ENCODE measurements around the gene OVCH1.

Gene OVCH1

DNA sequence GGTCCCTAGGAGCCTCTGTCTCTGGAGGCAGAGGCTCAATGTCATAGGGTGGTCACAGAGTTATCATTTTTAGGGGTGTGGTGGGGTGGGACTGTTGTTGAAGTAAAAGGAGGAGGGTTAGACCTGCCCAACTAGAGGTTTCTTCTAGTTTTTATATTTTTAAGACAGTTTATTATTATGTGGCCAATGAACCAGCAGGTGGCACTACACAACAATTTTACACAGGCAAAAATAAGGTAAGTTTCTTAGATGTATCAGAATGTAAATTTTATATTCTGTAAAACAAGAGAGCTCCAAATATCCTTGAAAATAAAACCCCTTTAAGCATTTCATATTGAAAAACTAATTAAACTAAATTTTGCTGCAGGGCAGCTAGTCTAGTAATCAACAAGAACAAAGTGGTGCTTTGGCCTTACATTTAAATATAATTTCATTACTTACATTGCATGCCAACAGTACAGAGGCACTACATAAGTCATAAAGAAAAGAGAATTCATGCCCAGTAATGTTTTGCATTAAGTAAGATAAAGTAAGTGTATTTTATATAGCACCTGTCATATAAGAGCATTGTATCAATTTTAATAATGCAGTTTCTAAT, 22.2 kb upstream of the OVCH1 start:
- H3K4me3 ChIP-seq (ENCODE audit: low read depth, low read length) = no peak overlapping the region
- DNase-seq (ENCODE audit: low read depth) = peak; percentile 79
- TF ChIP-seq, protein P1, sequence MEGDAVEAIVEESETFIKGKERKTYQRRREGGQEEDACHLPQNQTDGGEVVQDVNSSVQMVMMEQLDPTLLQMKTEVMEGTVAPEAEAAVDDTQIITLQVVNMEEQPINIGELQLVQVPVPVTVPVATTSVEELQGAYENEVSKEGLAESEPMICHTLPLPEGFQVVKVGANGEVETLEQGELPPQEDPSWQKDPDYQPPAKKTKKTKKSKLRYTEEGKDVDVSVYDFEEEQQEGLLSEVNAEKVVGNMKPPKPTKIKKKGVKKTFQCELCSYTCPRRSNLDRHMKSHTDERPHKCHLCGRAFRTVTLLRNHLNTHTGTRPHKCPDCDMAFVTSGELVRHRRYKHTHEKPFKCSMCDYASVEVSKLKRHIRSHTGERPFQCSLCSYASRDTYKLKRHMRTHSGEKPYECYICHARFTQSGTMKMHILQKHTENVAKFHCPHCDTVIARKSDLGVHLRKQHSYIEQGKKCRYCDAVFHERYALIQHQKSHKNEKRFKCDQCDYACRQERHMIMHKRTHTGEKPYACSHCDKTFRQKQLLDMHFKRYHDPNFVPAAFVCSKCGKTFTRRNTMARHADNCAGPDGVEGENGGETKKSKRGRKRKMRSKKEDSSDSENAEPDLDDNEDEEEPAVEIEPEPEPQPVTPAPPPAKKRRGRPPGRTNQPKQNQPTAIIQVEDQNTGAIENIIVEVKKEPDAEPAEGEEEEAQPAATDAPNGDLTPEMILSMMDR (conservative IDR thresholded peaks at IDR 0.05; ENCODE audit: low read depth, low read length) = peak; percentile 58

GRCh38 chr12:29518407-29518806, 20.9 kb upstream of the OVCH1 start:
- DNase-seq (ENCODE audit: low read depth) = no peak
- TF ChIP-seq, protein P1 (conservative IDR thresholded peaks at IDR 0.05; ENCODE audit: low read depth, low read length) = no peak
- no peak overlapping the region for H3K4me3 ChIP-seq (ENCODE audit: low read depth, low read length)

DNA sequence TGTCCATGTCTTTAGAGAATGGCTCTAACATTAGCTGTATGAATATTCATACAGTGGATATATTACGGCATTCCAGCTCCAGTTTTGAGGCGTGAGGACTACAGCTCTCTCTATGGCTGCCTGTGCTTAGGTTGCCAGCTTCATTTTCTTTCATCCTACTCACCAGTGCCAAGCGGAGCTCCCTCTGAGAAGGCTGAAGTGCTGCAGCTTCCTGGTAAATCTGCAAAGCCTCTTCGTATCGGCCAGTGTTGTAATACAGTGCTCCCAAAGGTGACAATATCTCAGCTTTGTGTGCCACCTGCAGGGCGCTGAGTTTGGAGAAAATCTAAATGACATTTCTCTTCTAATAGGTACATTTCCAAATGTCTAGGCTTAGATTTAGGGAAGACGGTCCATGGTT, 19.8 kb upstream of the OVCH1 start:
- no peak for DNase-seq (ENCODE audit: low read depth)
- TF ChIP-seq, protein P1 (conservative IDR thresholded peaks at IDR 0.05; ENCODE audit: low read depth, low read length) = peak; percentile 7
- H3K4me3 ChIP-seq (ENCODE audit: low read depth, low read length) = no peak overlapping the region

DNA sequence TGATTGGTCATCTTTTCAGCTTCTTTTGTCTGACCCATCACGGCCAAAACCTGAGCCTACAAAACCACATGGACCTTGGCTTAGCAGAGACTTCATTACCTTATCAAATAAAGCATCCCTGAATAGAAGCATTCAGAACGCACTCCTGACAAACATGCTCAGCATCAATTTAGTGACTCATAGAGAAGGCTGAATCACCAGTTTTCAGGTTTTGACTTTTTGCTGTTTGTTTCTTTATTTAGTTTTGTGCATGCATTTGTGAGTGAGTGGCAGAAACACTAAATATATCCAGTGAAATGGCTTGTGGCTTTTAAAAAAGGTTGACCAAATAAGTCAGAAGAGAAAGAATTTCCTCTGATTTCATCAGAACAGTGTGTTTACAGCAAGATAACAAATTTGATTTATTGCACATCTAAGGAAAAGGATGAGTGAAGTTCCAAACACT, 19.0 kb upstream of the OVCH1 start:
- TF ChIP-seq, protein P1 (conservative IDR thresholded peaks at IDR 0.05; ENCODE audit: low read depth, low read length) = no peak
- peak; percentile 62 for DNase-seq (ENCODE audit: low read depth)
- H3K4me3 ChIP-seq (ENCODE audit: low read depth, low read length) = no peak overlapping the region

DNA sequence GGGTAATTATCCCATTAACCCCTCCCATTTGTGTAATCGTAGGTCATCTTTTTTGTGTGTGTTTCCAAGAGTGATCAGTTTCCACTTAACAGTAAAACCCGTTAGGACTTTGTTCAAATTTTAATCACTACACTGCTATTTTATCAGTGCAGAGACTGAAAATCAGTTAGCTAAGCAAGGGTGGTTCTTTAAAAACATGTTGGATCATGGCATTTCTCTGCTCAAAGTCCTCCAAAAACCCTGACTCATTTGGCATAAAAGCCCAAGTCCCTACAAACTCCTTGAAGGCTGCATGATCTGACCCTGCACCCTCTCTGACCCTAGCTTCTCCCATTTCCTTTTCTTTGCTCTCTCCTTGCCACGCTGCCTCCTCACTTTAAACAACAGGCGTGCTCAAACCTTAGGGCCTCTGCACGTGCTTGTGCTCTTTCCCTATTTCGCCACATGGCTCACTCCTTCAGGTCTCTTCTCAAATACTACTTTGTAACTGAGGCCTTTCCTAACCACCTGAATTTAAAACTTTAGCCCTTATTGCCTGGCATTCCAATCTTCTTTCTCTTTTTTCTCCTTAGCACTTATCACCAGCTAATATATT, 13.2 kb upstream of the OVCH1 start:
- TF ChIP-seq, protein P1 (conservative IDR thresholded peaks at IDR 0.05; ENCODE audit: low read depth, low read length) = no peak
- no peak overlapping the region for H3K4me3 ChIP-seq (ENCODE audit: low read depth, low read length)
- DNase-seq (ENCODE audit: low read depth) = no peak

- DNase-seq (ENCODE audit: low read depth) = no peak
- TF ChIP-seq, protein P1 (conservative IDR thresholded peaks at IDR 0.05; ENCODE audit: low read depth, low read length) = no peak
- no peak overlapping the region for H3K4me3 ChIP-seq (ENCODE audit: low read depth, low read length)
Observed at GRCh38 chr12:29509503-29509902, 12.0 kb upstream of the OVCH1 start.

GRCh38 chr12:29508949-29509348, 11.5 kb upstream of the OVCH1 start:
- DNase-seq (ENCODE audit: low read depth) = no peak
- TF ChIP-seq, protein P1 (conservative IDR thresholded peaks at IDR 0.05; ENCODE audit: low read depth, low read length) = no peak
- H3K4me3 ChIP-seq (ENCODE audit: low read depth, low read length) = no peak overlapping the region
